ENCODE measurements around the gene OR2J1.
"Not testable (repeated sequence)": the region's sequence is repeated elsewhere in the genome, so short reads cannot be mapped to it uniquely, and the experiment has no call there.

Gene OR2J1

DNA sequence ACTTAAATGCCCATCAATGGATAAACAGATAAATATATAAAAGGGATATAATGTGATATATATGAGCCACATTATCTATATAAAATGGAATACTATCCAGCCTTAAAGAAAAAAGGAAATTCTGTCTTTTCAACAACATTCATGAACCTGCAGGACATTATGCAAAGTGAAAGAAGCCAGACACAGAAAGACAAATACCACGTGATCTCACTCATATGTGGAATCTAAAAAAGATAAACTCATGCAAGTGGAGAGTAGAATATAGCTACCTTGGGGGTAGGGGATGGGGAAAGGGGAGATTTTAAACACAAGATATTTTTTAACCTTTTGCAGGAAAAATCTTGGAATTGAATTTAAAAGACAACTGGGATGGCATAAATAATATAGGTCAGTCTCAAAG is 1.5 kb upstream of the OR2J1 start:
- Histone ChIP-seq H2BK15ac (ENCODE audit: low read length) (no peak overlapping the region), H3K4me3 (ENCODE audit: low read length in 2 of 2) (no peak overlapping the region), H3K18ac (ENCODE audit: low read length) (no peak overlapping the region), H2BK5ac (ENCODE audit: low read length) (no peak overlapping the region), H3K4ac (ENCODE audit: low read length) (no peak overlapping the region), H3K4me2 (ENCODE audit: insufficient read depth, low read length, poor library complexity, severe bottlenecking) (no peak overlapping the region), H2AK5ac (ENCODE audit: low read depth, low read length) (no peak overlapping the region), H3K4me1 (ENCODE audit: control insufficient read depth in 2 of 2, insufficient read depth in 1 of 2, low read depth in 1 of 2, low read length in 2 of 2) (no peaks in the 10 kb centered on the region), H3K27ac (replicated peaks; ENCODE audit: low read length) (no peak overlapping the region), H3K36me3 (replicated peaks in 1 of 2; ENCODE audit: control insufficient read depth in 2 of 2, insufficient read depth in 2 of 2, low read length in 2 of 2) (no peaks in the 10 kb centered on the region), H3K23ac (ENCODE audit: low read depth, low read length, poor library complexity) (no peak overlapping the region), H2BK12ac (ENCODE audit: low read length) (no peak overlapping the region), H3K14ac (ENCODE audit: low read length) (no peak overlapping the region), H4K8ac (ENCODE audit: low read depth, low read length) (no peak overlapping the region), H3K9ac (ENCODE audit: low read depth, low read length, poor library complexity) (no peak overlapping the region), H2AFZ (ENCODE audit: low read length) (no peak overlapping the region), H3K79me1 (ENCODE audit: low read depth, low read length) (no peaks in the 10 kb centered on the region), H3K27me3 (ENCODE audit: control insufficient read depth in 3 of 3, insufficient read depth in 3 of 3, low read depth in 1 of 3, low read length in 3 of 3) (no peaks in the 10 kb centered on the region), H3K9me3 (replicated peaks in 1 of 2; ENCODE audit: control insufficient read depth in 2 of 2, insufficient read depth in 1 of 2, low read depth in 1 of 2, low read length in 2 of 2) (no peaks in the 10 kb centered on the region), H4K91ac (ENCODE audit: low read depth, low read length, poor library complexity) (no peak overlapping the region), H2BK120ac (ENCODE audit: low read depth, low read length) (no peak overlapping the region)
- no peak for DNase-seq (ENCODE audit: low spot score)
- no CpG with 5 or more reads among the region's 1 CpG for WGBS, 2 donors (ENCODE audit: extremely low coverage in 2 of 2, insufficient read length in 2 of 2, insufficient replicate concordance in 1 of 2)

- no peak within 1 kb of the TSS for H3K27ac ChIP-seq (replicated peaks; ENCODE audit: low read length)
- no peaks in the 10 kb centered on the region for H3K9me3 ChIP-seq (replicated peaks in 1 of 2; ENCODE audit: control insufficient read depth in 2 of 2, insufficient read depth in 1 of 2, low read depth in 1 of 2, low read length in 2 of 2)
- H2BK5ac ChIP-seq (ENCODE audit: low read length) = no peak within 1 kb of the TSS
- H2BK15ac ChIP-seq (ENCODE audit: low read length) = no peak within 1 kb of the TSS
- H3K4me3 ChIP-seq (ENCODE audit: low read length in 2 of 2) = no peak within 1 kb of the TSS
- H3K9ac ChIP-seq (ENCODE audit: low read depth, low read length, poor library complexity) = no peak within 1 kb of the TSS
- H3K79me1 ChIP-seq (ENCODE audit: low read depth, low read length) = no peaks in the 10 kb centered on the region
- H3K4ac ChIP-seq (ENCODE audit: low read length) = no peak within 1 kb of the TSS
- no peaks in the 10 kb centered on the region for H3K27me3 ChIP-seq (ENCODE audit: control insufficient read depth in 3 of 3, insufficient read depth in 3 of 3, low read depth in 1 of 3, low read length in 3 of 3)
- no peak for DNase-seq (ENCODE audit: low spot score)
- H3K18ac ChIP-seq (ENCODE audit: low read length) = no peak within 1 kb of the TSS
- H3K36me3 ChIP-seq (replicated peaks in 1 of 2; ENCODE audit: control insufficient read depth in 2 of 2, insufficient read depth in 2 of 2, low read length in 2 of 2) = no peaks in the 10 kb centered on the region
- H2BK12ac ChIP-seq (ENCODE audit: low read length) = no peak within 1 kb of the TSS
- H2AK5ac ChIP-seq (ENCODE audit: low read depth, low read length) = no peak within 1 kb of the TSS
- no peak within 1 kb of the TSS for H3K23ac ChIP-seq (ENCODE audit: low read depth, low read length, poor library complexity)
- no peak within 1 kb of the TSS for H2AFZ ChIP-seq (ENCODE audit: low read length)
- no CpG with 5 or more reads among the region's 1 CpG for whole genome bisulfite sequencing, 2 donors (ENCODE audit: extremely low coverage in 2 of 2, insufficient read length in 2 of 2, insufficient replicate concordance in 1 of 2)
- no peaks in the 10 kb centered on the region for H3K4me1 ChIP-seq (ENCODE audit: control insufficient read depth in 2 of 2, insufficient read depth in 1 of 2, low read depth in 1 of 2, low read length in 2 of 2)
- no peak within 1 kb of the TSS for H3K14ac ChIP-seq (ENCODE audit: low read length)
- H3K4me2 ChIP-seq (ENCODE audit: insufficient read depth, low read length, poor library complexity, severe bottlenecking) = no peak within 1 kb of the TSS
- no peak within 1 kb of the TSS for H2BK120ac ChIP-seq (ENCODE audit: low read depth, low read length)
- no peak within 1 kb of the TSS for H4K8ac ChIP-seq (ENCODE audit: low read depth, low read length)
- H4K91ac ChIP-seq (ENCODE audit: low read depth, low read length, poor library complexity) = no peak within 1 kb of the TSS
Measured at GRCh38 chr6:29107758-29108157, 8.5 kb downstream of the OR2J1 start, which contains the start of gene OR2J3. OR2J3 (plus strand) TSS chr6:29108058; CDS start chr6:29111891, 3,833 bp downstream.

DNA sequence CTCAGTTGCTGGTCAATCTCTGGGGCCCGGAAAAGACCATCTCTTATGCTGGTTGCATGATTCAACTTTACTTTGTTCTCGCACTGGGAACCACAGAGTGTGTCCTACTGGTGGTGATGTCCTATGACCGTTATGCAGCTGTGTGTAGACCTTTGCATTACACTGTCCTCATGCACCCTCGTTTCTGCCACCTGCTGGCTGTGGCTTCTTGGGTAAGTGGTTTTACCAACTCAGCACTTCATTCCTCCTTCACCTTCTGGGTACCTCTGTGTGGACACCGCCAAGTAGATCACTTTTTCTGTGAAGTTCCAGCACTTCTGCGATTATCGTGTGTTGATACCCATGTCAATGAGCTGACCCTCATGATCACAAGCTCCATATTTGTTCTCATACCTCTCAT is 12.8 kb downstream of the OR2J1 start:
- WGBS, 2 donors (ENCODE audit: extremely low coverage in 2 of 2, insufficient read length in 2 of 2, insufficient replicate concordance in 1 of 2) = no CpG with 5 or more reads among the region's 7 CpGs
- Histone ChIP-seq H2AK5ac (ENCODE audit: low read depth, low read length) (no peak overlapping the region), H3K4me2 (ENCODE audit: insufficient read depth, low read length, poor library complexity, severe bottlenecking) (no peak overlapping the region), H3K27me3 (ENCODE audit: control insufficient read depth in 3 of 3, insufficient read depth in 3 of 3, low read depth in 1 of 3, low read length in 3 of 3) (no peaks in the 10 kb centered on the region), H3K14ac (ENCODE audit: low read length) (no peak overlapping the region), H4K91ac (ENCODE audit: low read depth, low read length, poor library complexity) (no peak overlapping the region), H3K36me3 (replicated peaks in 1 of 2; ENCODE audit: control insufficient read depth in 2 of 2, insufficient read depth in 2 of 2, low read length in 2 of 2) (no peaks in the 10 kb centered on the region), H4K8ac (ENCODE audit: low read depth, low read length) (no peak overlapping the region), H2AFZ (ENCODE audit: low read length) (no peak overlapping the region), H3K23ac (ENCODE audit: low read depth, low read length, poor library complexity) (no peak overlapping the region), H3K79me1 (ENCODE audit: low read depth, low read length) (no peaks in the 10 kb centered on the region), H3K4me1 (ENCODE audit: control insufficient read depth in 2 of 2, insufficient read depth in 1 of 2, low read depth in 1 of 2, low read length in 2 of 2) (no peaks in the 10 kb centered on the region), H3K9ac (ENCODE audit: low read depth, low read length, poor library complexity) (no peak overlapping the region), H3K4ac (ENCODE audit: low read length) (no peak overlapping the region), H2BK15ac (ENCODE audit: low read length) (no peak overlapping the region), H2BK12ac (ENCODE audit: low read length) (no peak overlapping the region), H2BK120ac (ENCODE audit: low read depth, low read length) (no peak overlapping the region), H3K27ac (replicated peaks; ENCODE audit: low read length) (no peak overlapping the region), H3K18ac (ENCODE audit: low read length) (no peak overlapping the region), H3K4me3 (ENCODE audit: low read length in 2 of 2) (no peak overlapping the region), H3K9me3 (replicated peaks in 1 of 2; ENCODE audit: control insufficient read depth in 2 of 2, insufficient read depth in 1 of 2, low read depth in 1 of 2, low read length in 2 of 2) (no peaks in the 10 kb centered on the region), H2BK5ac (ENCODE audit: low read length) (no peak overlapping the region)
- no peak for DNase-seq (ENCODE audit: low spot score)

DNA sequence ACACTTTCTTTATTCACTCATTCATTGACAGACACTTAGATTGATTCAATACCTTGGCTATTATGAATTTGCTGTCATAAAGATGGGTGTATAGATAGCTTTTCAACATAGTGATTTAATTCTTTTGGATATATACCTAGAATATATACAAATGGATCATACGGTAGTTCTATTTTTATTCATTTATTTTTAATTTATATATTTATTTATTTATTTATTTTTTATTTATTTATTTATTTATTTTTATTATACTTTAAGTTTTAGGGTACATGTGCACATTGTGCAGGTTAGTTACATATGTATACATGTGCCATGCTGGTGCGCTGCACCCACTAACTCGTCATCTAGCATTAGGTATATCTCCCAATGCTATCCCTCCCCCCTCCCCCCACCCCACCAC is 15.7 kb downstream of the OR2J1 start:
- not testable (repeated sequence) for H3K4me1 ChIP-seq (ENCODE audit: control insufficient read depth in 2 of 2, insufficient read depth in 1 of 2, low read depth in 1 of 2, low read length in 2 of 2); H3K14ac ChIP-seq (ENCODE audit: low read length); DNase-seq (ENCODE audit: low spot score); H2AFZ ChIP-seq (ENCODE audit: low read length); H3K27ac ChIP-seq (replicated peaks; ENCODE audit: low read length); H3K79me1 ChIP-seq (ENCODE audit: low read depth, low read length); H4K8ac ChIP-seq (ENCODE audit: low read depth, low read length); H4K91ac ChIP-seq (ENCODE audit: low read depth, low read length, poor library complexity); H2BK12ac ChIP-seq (ENCODE audit: low read length); H3K23ac ChIP-seq (ENCODE audit: low read depth, low read length, poor library complexity); H2AK5ac ChIP-seq (ENCODE audit: low read depth, low read length); H3K36me3 ChIP-seq (replicated peaks in 1 of 2; ENCODE audit: control insufficient read depth in 2 of 2, insufficient read depth in 2 of 2, low read length in 2 of 2); H3K4me2 ChIP-seq (ENCODE audit: insufficient read depth, low read length, poor library complexity, severe bottlenecking); H3K18ac ChIP-seq (ENCODE audit: low read length); H3K4ac ChIP-seq (ENCODE audit: low read length); H3K27me3 ChIP-seq (ENCODE audit: control insufficient read depth in 3 of 3, insufficient read depth in 3 of 3, low read depth in 1 of 3, low read length in 3 of 3); H3K9me3 ChIP-seq (replicated peaks in 1 of 2; ENCODE audit: control insufficient read depth in 2 of 2, insufficient read depth in 1 of 2, low read depth in 1 of 2, low read length in 2 of 2); H2BK120ac ChIP-seq (ENCODE audit: low read depth, low read length); H2BK15ac ChIP-seq (ENCODE audit: low read length); H3K4me3 ChIP-seq (ENCODE audit: low read length in 2 of 2); H2BK5ac ChIP-seq (ENCODE audit: low read length); H3K9ac ChIP-seq (ENCODE audit: low read depth, low read length, poor library complexity)
- WGBS, 2 donors (ENCODE audit: extremely low coverage in 2 of 2, insufficient read length in 2 of 2, insufficient replicate concordance in 1 of 2) = no CpG with 5 or more reads among the region's 3 CpGs

Measured in neuronal stem cell (in vitro differentiated cells).